Activated naive CD8-positive, alpha-beta T cell treated with anti-CD3 and anti-CD28 coated beads, Interleukin-2, amount 10 ng/mL, durations not matched to agents 7 days and 5 days (primary cell): ENCODE data around the gene USB1. TPM values are rescaled to one million over a fixed set of nuclear protein-coding genes. Genes with fewer than 3 reads are reported as not detected.
A peak's percentile ranks its signal among the peaks of the same experiment; 100 is the strongest.

Experiments used
- ATAC-seq: fragments of 150-1000 bp; cut with Tn5 transposase; one replicate; pipeline ENCODE4 v1.10.0; 2021; ENCODE audit warnings: low read depth, moderate library complexity
- POLR2A ChIA-PET: fragments of 350-600 bp; sonication (Branson Sonifier 250); formaldehyde crosslinking; loops from one replicate; lab custom pipeline; 2021; ENCODE audit warnings: antibody characterized with exemption; lab: Charles Lee
- DNase-seq: peaks from one replicate; pipeline ENCODE4 v3.0.0; 2021
- H3K27ac Mint-ChIP-seq: one replicate; pipeline ENCODE4 v1.8.0; 2022; ENCODE audit warnings: mild to moderate bottlenecking, mixed read lengths
- H3K27me3 Mint-ChIP-seq: one replicate; pipeline ENCODE4 v1.8.0; 2022; ENCODE audit warnings: mild to moderate bottlenecking, moderate library complexity, mixed read lengths
- H3K36me3 Mint-ChIP-seq: one replicate; pipeline ENCODE4 v1.8.0; 2021; ENCODE audit warnings: mild to moderate bottlenecking, mixed read lengths
- H3K4me1 Mint-ChIP-seq: one replicate; pipeline ENCODE4 v1.8.0; 2021; ENCODE audit warnings: mixed read lengths
- H3K4me3 Mint-ChIP-seq: one replicate; pipeline ENCODE4 v1.8.0; 2022; ENCODE audit warnings: mild to moderate bottlenecking, moderate library complexity, mixed read lengths
- H3K9me3 Mint-ChIP-seq: one replicate; pipeline ENCODE4 v1.8.0; 2021; ENCODE audit warnings: mixed read lengths
- total RNA-seq, 2 experiments: library from RNA; stranded (reverse); gene quantifications; one replicate each; pipeline ENCODE4 v1.2.3, GENCODE V29; 2021

USB1 gene
- total RNA-seq: 10 to 100 TPM; 47.4 to 53.9 TPM

GRCh38 chr16:58000706-58001676 is at the start of gene USB1:
USB1 (plus strand) TSS chr16:58001407; CDS start chr16:58001484, 77 bp downstream.
- Mint-ChIP-seq H3K4me3 (peak within 1 kb of the TSS; percentile 95), H3K27me3 (no peaks in the 10 kb centered on the region), H3K27ac (peak within 1 kb of the TSS; percentile 92), H3K4me1 (peaks cover 42% of the 10 kb centered on the region), H3K36me3 (peaks cover 14% of the 10 kb centered on the region), H3K9me3 (no peaks in the 10 kb centered on the region)
- POLR2A ChIA-PET: interaction anchor here (0.6 to 2.6 kb wide), 10 partner anchors 9 to 467 kb away, joined by 3 to 11 read pairs (median 4); partner anchors contain the start of genes CFAP20 and KATNB1
- peak; percentile 57 for ATAC-seq
- DNase-seq: peak; percentile 98

GRCh38 chr16:57952909-57953308 is 48.3 kb upstream of the USB1 start:
- Mint-ChIP-seq H3K4me1 (no peaks in the 10 kb centered on the region), H3K27ac (no peak overlapping the region), H3K27me3 (no peaks in the 10 kb centered on the region), H3K36me3 (no peaks in the 10 kb centered on the region), H3K9me3 (no peaks in the 10 kb centered on the region), H3K4me3 (no peak overlapping the region)
- DNase-seq: no peak
- ATAC-seq: no peak
- POLR2A ChIA-PET: no interaction called here

GRCh38 chr16:57953857-57954256 is 47.4 kb upstream of the USB1 start:
- H3K27ac Mint-ChIP-seq: no peak overlapping the region
- ATAC-seq (no peak), DNase-seq (no peak)
- H3K4me3 Mint-ChIP-seq: no peak overlapping the region
- no peaks in the 10 kb centered on the region for H3K9me3 Mint-ChIP-seq
- H3K27me3 Mint-ChIP-seq: no peaks in the 10 kb centered on the region
- no peaks in the 10 kb centered on the region for H3K4me1 Mint-ChIP-seq
- POLR2A ChIA-PET: no interaction called here
- H3K36me3 Mint-ChIP-seq: no peaks in the 10 kb centered on the region

DNA sequence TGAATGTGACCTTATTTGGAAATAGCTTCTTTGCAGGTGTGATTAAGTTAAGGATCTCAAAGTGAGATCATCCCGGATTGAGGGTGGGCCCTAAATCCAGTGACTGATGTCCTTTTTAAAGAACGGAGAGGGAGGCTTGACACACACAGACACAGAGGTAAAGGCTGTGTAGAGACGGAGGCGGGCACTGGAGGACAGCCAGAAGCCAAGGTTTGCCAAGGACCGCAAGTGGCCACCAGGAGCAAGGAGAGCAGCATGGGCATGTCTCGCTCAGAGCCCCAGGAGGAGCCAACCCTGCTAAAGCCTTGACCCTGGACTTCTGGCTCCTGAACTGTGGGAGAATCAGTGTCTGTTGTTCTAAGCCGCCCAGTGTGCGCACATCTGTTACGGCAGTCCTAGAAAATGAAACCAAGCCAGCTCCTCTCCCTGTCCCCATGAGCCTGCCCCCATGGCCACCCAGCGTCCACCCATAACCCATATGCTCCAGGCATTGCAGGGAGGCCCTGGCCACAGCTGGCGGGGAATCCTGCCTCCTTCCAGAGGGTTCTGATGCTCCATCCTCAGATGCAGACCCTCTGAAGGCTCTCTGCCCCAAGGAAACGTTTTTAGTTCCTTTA is 45.5 kb upstream of the USB1 start:
- POLR2A ChIA-PET: no interaction called here
- no peak for ATAC-seq

DNA sequence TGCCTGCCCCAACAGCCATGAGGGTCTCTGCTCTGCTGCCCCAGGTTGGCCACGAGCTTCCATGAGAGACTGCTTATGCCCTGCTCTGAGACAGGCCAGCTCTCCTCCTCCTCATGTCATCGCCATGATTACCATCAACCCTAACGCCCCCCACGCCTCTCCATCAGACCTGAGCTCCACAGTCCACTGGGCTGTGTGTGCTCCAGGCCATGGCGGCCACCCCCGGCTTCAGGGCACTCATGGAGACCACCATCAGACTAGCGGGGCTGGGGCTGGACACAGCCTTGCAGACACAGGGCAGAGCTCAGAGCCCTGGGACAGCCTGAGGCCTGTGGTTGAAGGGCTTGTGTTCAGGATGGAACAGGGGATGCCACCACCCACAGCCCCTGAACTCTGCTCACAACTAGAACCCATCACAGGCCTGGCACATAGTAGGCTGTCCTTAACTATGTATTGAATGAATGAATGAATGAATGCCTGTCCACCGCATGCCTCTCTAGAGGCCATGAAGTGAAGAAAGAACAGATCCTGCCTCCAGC is 44.9 kb upstream of the USB1 start:
- POLR2A ChIA-PET: no interaction called here
- DNase-seq (no peak), ATAC-seq (no peak)
- H3K4me3 Mint-ChIP-seq: no peak overlapping the region
- no peak overlapping the region for H3K27ac Mint-ChIP-seq
- no peaks in the 10 kb centered on the region for H3K9me3 Mint-ChIP-seq
- no peaks in the 10 kb centered on the region for H3K4me1 Mint-ChIP-seq
- H3K36me3 Mint-ChIP-seq: no peaks in the 10 kb centered on the region
- no peaks in the 10 kb centered on the region for H3K27me3 Mint-ChIP-seq

More for the DNA sequence above, 45.5 kb upstream of the USB1 start:
- Mint-ChIP-seq H3K4me3 (no peak overlapping the region), H3K36me3 (no peaks in the 10 kb centered on the region), H3K9me3 (no peaks in the 10 kb centered on the region), H3K27ac (no peak overlapping the region), H3K4me1 (no peaks in the 10 kb centered on the region), H3K27me3 (no peaks in the 10 kb centered on the region)
- DNase-seq: no peak

DNA sequence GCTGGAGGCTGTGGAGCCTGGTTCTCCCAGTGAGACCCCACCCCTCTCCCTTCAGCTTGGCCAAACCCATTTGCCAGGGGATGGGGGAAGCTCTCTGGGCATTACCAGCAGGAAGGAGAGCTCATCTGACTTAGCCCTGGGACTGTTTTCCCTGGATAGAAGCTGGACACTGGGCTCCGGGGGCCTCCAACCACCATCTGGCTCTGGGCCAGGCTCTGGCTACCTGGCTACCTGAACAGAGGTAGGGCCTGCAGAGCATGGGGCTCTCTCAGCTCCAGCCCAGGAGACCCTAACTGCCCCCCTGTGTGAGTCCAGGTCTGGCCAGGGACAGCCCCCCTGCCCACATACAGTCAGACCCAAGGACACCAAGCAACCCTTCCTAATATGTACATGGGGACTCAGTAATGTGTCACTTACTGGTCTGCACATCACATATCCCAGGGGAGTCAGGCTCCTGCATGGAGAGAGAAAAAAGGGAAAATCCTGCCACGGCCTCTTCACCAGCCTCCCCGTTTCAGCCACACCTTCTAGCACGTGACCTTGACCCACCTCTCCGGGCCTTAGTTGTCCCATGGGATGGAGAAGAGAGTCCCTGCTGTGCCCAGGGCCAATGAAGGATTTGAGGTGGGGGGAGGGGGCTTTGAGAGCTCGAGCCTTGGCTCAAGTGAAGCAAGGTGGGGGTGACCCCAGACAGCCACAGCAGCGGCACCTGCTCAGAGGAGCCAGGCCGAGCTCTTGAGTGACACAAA is 44.1 kb upstream of the USB1 start:
- DNase-seq (no peak), ATAC-seq (no peak)
- Mint-ChIP-seq H3K4me1 (no peaks in the 10 kb centered on the region), H3K4me3 (no peak overlapping the region), H3K27me3 (no peaks in the 10 kb centered on the region), H3K36me3 (no peaks in the 10 kb centered on the region), H3K27ac (no peak overlapping the region), H3K9me3 (no peaks in the 10 kb centered on the region)
- POLR2A ChIA-PET: no interaction called here

GRCh38 chr16:57957673-57958392 is 43.4 kb upstream of the USB1 start:
- H3K4me1 Mint-ChIP-seq: no peaks in the 10 kb centered on the region
- no peak overlapping the region for H3K4me3 Mint-ChIP-seq
- H3K27ac Mint-ChIP-seq: no peak overlapping the region
- POLR2A ChIA-PET: no interaction called here
- H3K36me3 Mint-ChIP-seq: no peaks in the 10 kb centered on the region
- H3K9me3 Mint-ChIP-seq: no peaks in the 10 kb centered on the region
- DNase-seq (no peak), ATAC-seq (no peak)
- H3K27me3 Mint-ChIP-seq: no peaks in the 10 kb centered on the region

DNA sequence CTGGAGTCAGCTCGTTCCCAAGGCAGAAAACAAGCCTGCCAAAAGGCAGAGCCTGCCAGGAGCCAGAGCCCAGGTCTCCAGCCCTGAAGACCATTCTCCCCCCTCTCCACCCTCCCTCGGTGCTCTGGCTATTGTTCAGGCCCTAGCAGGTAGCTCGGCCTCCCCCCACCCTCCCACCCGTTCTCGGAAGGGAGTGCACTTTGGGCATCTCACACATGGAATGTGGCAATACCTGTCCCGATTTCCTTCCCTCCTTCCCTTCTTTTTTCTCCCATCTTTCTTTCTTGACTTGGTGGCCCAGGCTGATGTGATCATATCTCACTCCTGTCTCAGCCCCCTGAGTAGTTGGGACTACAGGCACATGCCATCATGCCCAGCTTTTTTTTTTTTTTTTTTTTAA is 42.7 kb upstream of the USB1 start:
- DNase-seq: no peak
- H3K27ac Mint-ChIP-seq: no peak overlapping the region
- H3K36me3 Mint-ChIP-seq: no peaks in the 10 kb centered on the region
- no peaks in the 10 kb centered on the region for H3K9me3 Mint-ChIP-seq
- POLR2A ChIA-PET: interaction anchor here (0.6 kb wide), 1 partner anchor 311 kb away, joined by 3 read pairs; no protein-coding TSS in a partner anchor
- H3K4me3 Mint-ChIP-seq: no peak overlapping the region
- no peak for ATAC-seq
- H3K27me3 Mint-ChIP-seq: no peaks in the 10 kb centered on the region
- no peaks in the 10 kb centered on the region for H3K4me1 Mint-ChIP-seq

GRCh38 chr16:57959121-57959520 is 42.1 kb upstream of the USB1 start:
- POLR2A ChIA-PET: no interaction called here
- Mint-ChIP-seq H3K4me1 (no peaks in the 10 kb centered on the region), H3K36me3 (no peaks in the 10 kb centered on the region), H3K27me3 (no peaks in the 10 kb centered on the region), H3K27ac (no peak overlapping the region), H3K4me3 (no peak overlapping the region), H3K9me3 (no peaks in the 10 kb centered on the region)
- DNase-seq (no peak), ATAC-seq (no peak)

DNA sequence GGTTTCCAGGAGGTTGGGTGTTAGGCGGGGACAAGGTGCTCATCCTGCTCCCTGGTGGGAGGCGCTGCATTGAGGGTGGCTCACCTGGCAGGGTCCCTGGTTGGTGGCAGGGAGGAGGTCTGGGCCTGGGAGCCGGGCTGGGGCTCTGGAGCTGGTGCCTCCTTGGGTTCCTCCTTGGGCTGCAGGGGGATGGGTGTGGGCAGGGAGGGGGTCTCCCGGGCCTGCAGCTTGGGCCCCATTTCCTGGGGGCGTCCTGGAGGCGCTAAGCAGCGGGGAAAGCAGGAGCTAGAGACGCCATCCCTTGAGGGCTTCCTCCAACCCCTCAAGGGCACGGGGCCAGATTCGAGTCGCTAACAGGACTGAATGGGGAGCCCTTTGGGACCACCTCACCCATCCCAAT is 41.4 kb upstream of the USB1 start:
- no peak overlapping the region for H3K27ac Mint-ChIP-seq
- H3K4me1 Mint-ChIP-seq: no peaks in the 10 kb centered on the region
- H3K36me3 Mint-ChIP-seq: no peaks in the 10 kb centered on the region
- POLR2A ChIA-PET: no interaction called here
- H3K27me3 Mint-ChIP-seq: no peaks in the 10 kb centered on the region
- H3K9me3 Mint-ChIP-seq: no peaks in the 10 kb centered on the region
- no peak for ATAC-seq
- no peak overlapping the region for H3K4me3 Mint-ChIP-seq
- no peak for DNase-seq

DNA sequence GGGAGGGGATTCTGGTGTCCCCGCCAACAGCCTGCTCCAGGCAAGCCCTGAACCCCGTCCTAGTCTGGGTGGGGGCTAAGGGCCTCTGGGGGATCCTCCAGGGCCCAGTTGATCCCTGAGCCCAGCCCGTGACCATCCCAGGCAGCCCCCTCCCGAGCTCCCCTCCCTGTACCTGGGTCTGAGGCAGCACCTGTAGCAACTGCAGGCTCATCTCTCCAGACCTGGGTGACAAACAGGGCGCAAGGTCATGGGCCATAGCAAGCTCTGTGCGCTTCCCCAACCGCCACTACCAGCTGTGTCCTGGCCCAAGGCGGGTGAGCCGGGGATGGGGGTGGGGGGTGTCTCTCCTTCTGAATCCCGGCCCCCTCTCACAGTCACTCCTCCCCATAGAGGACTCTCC is 40.9 kb upstream of the USB1 start:
- H3K27me3 Mint-ChIP-seq: no peaks in the 10 kb centered on the region
- POLR2A ChIA-PET: no interaction called here
- no peaks in the 10 kb centered on the region for H3K36me3 Mint-ChIP-seq

GRCh38 chr16:57960826-57961472 is 40.3 kb upstream of the USB1 start:
- DNase-seq: no peak
- Mint-ChIP-seq H3K4me1 (no peaks in the 10 kb centered on the region), H3K27me3 (no peaks in the 10 kb centered on the region), H3K27ac (no peak overlapping the region), H3K9me3 (no peaks in the 10 kb centered on the region), H3K4me3 (no peak overlapping the region), H3K36me3 (no peaks in the 10 kb centered on the region)
- ATAC-seq: no peak
- POLR2A ChIA-PET: no interaction called here

More for the DNA sequence above, 40.9 kb upstream of the USB1 start:
- Mint-ChIP-seq H3K9me3 (no peaks in the 10 kb centered on the region), H3K4me1 (no peaks in the 10 kb centered on the region), H3K27ac (no peak overlapping the region), H3K4me3 (no peak overlapping the region)
- DNase-seq (no peak), ATAC-seq (no peak)
